ENCODE results near the gene GPR108. TPM values are rescaled to one million over a fixed set of nuclear protein-coding genes. Genes with fewer than 3 reads are reported as not detected.
"Not testable (repeated sequence)": the region's sequence is repeated elsewhere in the genome, so short reads cannot be mapped to it uniquely, and the experiment has no call there.

GPR108 gene
- total and polyA plus RNA-seq, 5 donors from 2014 or later: 60.7 to 98.8 (median 86.2) TPM

- Mint-ChIP-seq H3K4me1 (peaks cover 0 to 21% (median 5%) of the 10 kb centered on the region in 4 donors), H3K27ac (no peak overlapping the region), H3K9me3 (peaks cover 0 to 5% (median 0%) of the 10 kb centered on the region in 7 donors), H3K27me3 (peaks cover 40% of the 10 kb centered on the region), H3K36me3 (no peaks in the 10 kb centered on the region), H3K4me3 (no peak overlapping the region)
- Histone ChIP-seq H3K9me3 (ENCODE audit: control insufficient read depth in 2 of 2, low read length in 2 of 2) (no peaks in the 10 kb centered on the region), H3K4me3 (ENCODE audit: low read depth, low read length) (no peak overlapping the region), H3K27ac (ENCODE audit: insufficient read depth, low read length, poor library complexity, severe bottlenecking) (no peak overlapping the region), H3K36me3 (ENCODE audit: control insufficient read depth, insufficient read depth, low read length) (no peaks in the 10 kb centered on the region), H3K27me3 (ENCODE audit: control insufficient read depth, insufficient read depth, low read length) (peaks cover 5% of the 10 kb centered on the region), H3K4me1 (ENCODE audit: control insufficient read depth, insufficient read depth, low read length, poor library complexity, severe bottlenecking) (peaks cover 6% of the 10 kb centered on the region)
- DNase-seq (no peak), ATAC-seq (ENCODE audit: low read depth in 2 of 2) (no peak)
Measured at GRCh38 chr19:6710273-6711077, 26.9 kb downstream of the GPR108 start.

GRCh38 chr19:6709549-6709948 is 27.8 kb downstream of the GPR108 start:
- peaks cover 6% of the 10 kb centered on the region for H3K4me1 ChIP-seq (ENCODE audit: control insufficient read depth, insufficient read depth, low read length, poor library complexity, severe bottlenecking)
- H3K4me1 Mint-ChIP-seq: peaks cover 0 to 21% (median 5%) of the 10 kb centered on the region in 4 donors
- peaks cover 5% of the 10 kb centered on the region for H3K27me3 ChIP-seq (ENCODE audit: control insufficient read depth, insufficient read depth, low read length)
- no peak for ATAC-seq (ENCODE audit: low read depth in 2 of 2)
- H3K27ac ChIP-seq (ENCODE audit: insufficient read depth, low read length, poor library complexity, severe bottlenecking): no peak overlapping the region
- no peak for DNase-seq
- no peaks in the 10 kb centered on the region for H3K9me3 ChIP-seq (ENCODE audit: control insufficient read depth in 2 of 2, low read length in 2 of 2)
- no peak overlapping the region for H3K4me3 ChIP-seq (ENCODE audit: low read depth, low read length)
- no peak overlapping the region for H3K4me3 Mint-ChIP-seq
- H3K36me3 Mint-ChIP-seq: no peaks in the 10 kb centered on the region
- no peak overlapping the region for H3K27ac Mint-ChIP-seq
- peaks cover 0 to 5% (median 0%) of the 10 kb centered on the region in 7 donors for H3K9me3 Mint-ChIP-seq
- no peaks in the 10 kb centered on the region for H3K36me3 ChIP-seq (ENCODE audit: control insufficient read depth, insufficient read depth, low read length)
- H3K27me3 Mint-ChIP-seq: peaks cover 40% of the 10 kb centered on the region

GRCh38 chr19:6708913-6709312 is 28.5 kb downstream of the GPR108 start:
- H3K9me3 ChIP-seq (ENCODE audit: control insufficient read depth in 2 of 2, low read length in 2 of 2); H3K27ac ChIP-seq (ENCODE audit: insufficient read depth, low read length, poor library complexity, severe bottlenecking); H3K27ac Mint-ChIP-seq; H3K4me1 ChIP-seq (ENCODE audit: control insufficient read depth, insufficient read depth, low read length, poor library complexity, severe bottlenecking); DNase-seq; H3K36me3 Mint-ChIP-seq; H3K27me3 ChIP-seq (ENCODE audit: control insufficient read depth, insufficient read depth, low read length); H3K36me3 ChIP-seq (ENCODE audit: control insufficient read depth, insufficient read depth, low read length); H3K4me3 Mint-ChIP-seq; H3K9me3 Mint-ChIP-seq; ATAC-seq (ENCODE audit: low read depth in 2 of 2); H3K4me3 ChIP-seq (ENCODE audit: low read depth, low read length): not testable (repeated sequence)
- H3K27me3 Mint-ChIP-seq: peaks cover 40% of the 10 kb centered on the region
- H3K4me1 Mint-ChIP-seq: peaks cover 0 to 21% (median 5%) of the 10 kb centered on the region in 4 donors

- DNase-seq (no peak), ATAC-seq (ENCODE audit: low read depth in 2 of 2) (no peak)
- Histone ChIP-seq H3K36me3 (ENCODE audit: control insufficient read depth, insufficient read depth, low read length) (no peaks in the 10 kb centered on the region), H3K9me3 (ENCODE audit: control insufficient read depth in 2 of 2, low read length in 2 of 2) (no peaks in the 10 kb centered on the region), H3K27ac (ENCODE audit: insufficient read depth, low read length, poor library complexity, severe bottlenecking) (no peak overlapping the region), H3K4me1 (ENCODE audit: control insufficient read depth, insufficient read depth, low read length, poor library complexity, severe bottlenecking) (peaks cover 6% of the 10 kb centered on the region), H3K27me3 (ENCODE audit: control insufficient read depth, insufficient read depth, low read length) (peaks cover 5% of the 10 kb centered on the region), H3K4me3 (ENCODE audit: low read depth, low read length) (no peak overlapping the region)
- Mint-ChIP-seq H3K4me3 (no peak overlapping the region), H3K27ac (no peak overlapping the region), H3K27me3 (peaks cover 40% of the 10 kb centered on the region), H3K36me3 (no peaks in the 10 kb centered on the region), H3K4me1 (peaks cover 0 to 21% (median 5%) of the 10 kb centered on the region in 4 donors), H3K9me3 (peaks cover 0 to 5% (median 0%) of the 10 kb centered on the region in 7 donors)
Measured at GRCh38 chr19:6708346-6708745, 29.0 kb downstream of the GPR108 start.

- H3K4me3 Mint-ChIP-seq: no peak overlapping the region
- H3K9me3 ChIP-seq (ENCODE audit: control insufficient read depth in 2 of 2, low read length in 2 of 2): no peaks in the 10 kb centered on the region
- ATAC-seq (ENCODE audit: low read depth in 2 of 2): no peak
- H3K4me3 ChIP-seq (ENCODE audit: low read depth, low read length): no peak overlapping the region
- H3K4me1 ChIP-seq (ENCODE audit: control insufficient read depth, insufficient read depth, low read length, poor library complexity, severe bottlenecking): peaks cover 6% of the 10 kb centered on the region
- peaks cover 40% of the 10 kb centered on the region for H3K27me3 Mint-ChIP-seq
- H3K27ac ChIP-seq (ENCODE audit: insufficient read depth, low read length, poor library complexity, severe bottlenecking): no peak overlapping the region
- no peaks in the 10 kb centered on the region for H3K36me3 Mint-ChIP-seq
- peaks cover 0 to 21% (median 5%) of the 10 kb centered on the region in 4 donors for H3K4me1 Mint-ChIP-seq
- no peak overlapping the region for H3K27ac Mint-ChIP-seq
- H3K36me3 ChIP-seq (ENCODE audit: control insufficient read depth, insufficient read depth, low read length): no peaks in the 10 kb centered on the region
- no peak for DNase-seq
- peaks cover 0 to 5% (median 0%) of the 10 kb centered on the region in 7 donors for H3K9me3 Mint-ChIP-seq
- H3K27me3 ChIP-seq (ENCODE audit: control insufficient read depth, insufficient read depth, low read length): peaks cover 5% of the 10 kb centered on the region
Measured at GRCh38 chr19:6707658-6708018, 29.7 kb downstream of the GPR108 start.

- peaks cover 0 to 5% (median 0%) of the 10 kb centered on the region in 7 donors for H3K9me3 Mint-ChIP-seq
- Histone ChIP-seq H3K27ac (ENCODE audit: insufficient read depth, low read length, poor library complexity, severe bottlenecking) (no peak overlapping the region), H3K9me3 (ENCODE audit: control insufficient read depth in 2 of 2, low read length in 2 of 2) (no peaks in the 10 kb centered on the region), H3K36me3 (ENCODE audit: control insufficient read depth, insufficient read depth, low read length) (no peaks in the 10 kb centered on the region), H3K4me3 (ENCODE audit: low read depth, low read length) (no peak overlapping the region), H3K27me3 (ENCODE audit: control insufficient read depth, insufficient read depth, low read length) (peaks cover 5% of the 10 kb centered on the region), H3K4me1 (ENCODE audit: control insufficient read depth, insufficient read depth, low read length, poor library complexity, severe bottlenecking) (peaks cover 6% of the 10 kb centered on the region)
- no peak overlapping the region for H3K27ac Mint-ChIP-seq
- peaks cover 0 to 21% (median 5%) of the 10 kb centered on the region in 4 donors for H3K4me1 Mint-ChIP-seq
- H3K36me3 Mint-ChIP-seq: no peaks in the 10 kb centered on the region
- H3K4me3 Mint-ChIP-seq: no peak overlapping the region
- ATAC-seq (ENCODE audit: low read depth in 2 of 2) (no peak), DNase-seq (no peak)
- H3K27me3 Mint-ChIP-seq: peaks cover 40% of the 10 kb centered on the region
Measured at GRCh38 chr19:6707011-6707657, 30.2 kb downstream of the GPR108 start.

- H3K36me3 ChIP-seq (ENCODE audit: control insufficient read depth, insufficient read depth, low read length): no peaks in the 10 kb centered on the region
- Mint-ChIP-seq H3K4me3 (no peak overlapping the region), H3K4me1 (peaks cover 0 to 21% (median 5%) of the 10 kb centered on the region in 4 donors), H3K27me3 (peaks cover 40% of the 10 kb centered on the region), H3K27ac (no peak overlapping the region), H3K9me3 (peaks cover 0 to 5% (median 0%) of the 10 kb centered on the region in 7 donors), H3K36me3 (no peaks in the 10 kb centered on the region)
- H3K9me3 ChIP-seq (ENCODE audit: control insufficient read depth in 2 of 2, low read length in 2 of 2): no peaks in the 10 kb centered on the region
- ATAC-seq (ENCODE audit: low read depth in 2 of 2) (no peak), DNase-seq (no peak)
- peaks cover 6% of the 10 kb centered on the region for H3K4me1 ChIP-seq (ENCODE audit: control insufficient read depth, insufficient read depth, low read length, poor library complexity, severe bottlenecking)
- no peak overlapping the region for H3K27ac ChIP-seq (ENCODE audit: insufficient read depth, low read length, poor library complexity, severe bottlenecking)
- H3K4me3 ChIP-seq (ENCODE audit: low read depth, low read length): no peak overlapping the region
- H3K27me3 ChIP-seq (ENCODE audit: control insufficient read depth, insufficient read depth, low read length): peaks cover 5% of the 10 kb centered on the region
Measured at GRCh38 chr19:6706633-6706958, 30.8 kb downstream of the GPR108 start.

Measured in CD4-positive, CD25-positive, alpha-beta regulatory T cell (primary cell).